HepG2 (cell line): Measurements from ENCODE around the gene TBC1D14. TPM values are rescaled to one million over a fixed set of nuclear protein-coding genes. Genes with fewer than 3 reads are reported as not detected.

Experiments
- CBX2 ChIP-seq, 2 experiments: fragments of 200-600 bp in 1 of 2; sonication (generic); formaldehyde crosslinking in 1 of 2; IDR thresholded peaks; 2 replicates each; pipeline versions ENCODE4 v1.7.0 to v1.8.1; 2018 to 2022; ENCODE audit warnings: low read depth in 2 of 2, low read length in 1 of 2, mild to moderate bottlenecking in 1 of 2, missing genetic modification reagents in 1 of 2
- DRAP1 ChIP-seq: IDR thresholded peaks from 2 replicates; pipeline ENCODE4 v1.6.1; 2016; ENCODE audit warnings: missing genetic modification reagents, missing compliant biosample characterization
- HNRNPL ChIP-seq: fragments of 200-400 bp; formaldehyde crosslinking; IDR thresholded peaks from 2 replicates; pipeline ENCODE4 v1.6.1; 2017; ENCODE audit warnings: mild to moderate bottlenecking, low read depth, low read length
- RXRB ChIP-seq: IDR thresholded peaks from 2 replicates; pipeline ENCODE4 v1.6.1; 2016; ENCODE audit warnings: borderline replicate concordance, missing genetic modification reagents, missing compliant biosample characterization
- SMAD1 ChIP-seq: sonication (generic); formaldehyde crosslinking; IDR thresholded peaks from 2 replicates; pipeline ENCODE4 v1.4.0; 2020; ENCODE audit warnings: missing genetic modification reagents, low read depth, mild to moderate bottlenecking, borderline replicate concordance
- SMAD3 ChIP-seq: sonication (generic); formaldehyde crosslinking; IDR thresholded peaks from 2 replicates; pipeline ENCODE4 v1.4.0; 2020; ENCODE audit warnings: missing genetic modification reagents
- SOX13 ChIP-seq, 3 experiments: fragments of 450-650 bp in 1 of 3; sonication (generic) in 1 of 3; formaldehyde crosslinking in 1 of 3; IDR thresholded peaks in 2 of 3; conservative IDR thresholded peaks in 1 of 3; 2 replicates each; pipeline versions ENCODE4 v1.5.0 to v1.6.1; 2016 to 2020; ENCODE audit warnings: antibody characterized with exemption in 1 of 3, mild to moderate bottlenecking in 1 of 3, missing compliant biosample characterization in 1 of 3, missing genetic modification reagents in 1 of 3, moderate library complexity in 1 of 3
- SRSF1 ChIP-seq: fragments of 200-400 bp; formaldehyde crosslinking; optimal IDR thresholded peaks from 2 replicates; pipeline ENCODE3; 2017; ENCODE audit warnings: mild to moderate bottlenecking, low read depth, low read length, moderate library complexity
- ZBTB34 ChIP-seq: sonication (generic); formaldehyde crosslinking; IDR thresholded peaks from 2 replicates; pipeline ENCODE4 v1.8.0; 2022; ENCODE audit warnings: mild to moderate bottlenecking, missing genetic modification reagents
- ZBTB42 ChIP-seq: sonication (generic); formaldehyde crosslinking; IDR thresholded peaks from 2 replicates; pipeline ENCODE4 v1.5.0; 2020; ENCODE audit warnings: mild to moderate bottlenecking, missing genetic modification reagents
- ZNF160 ChIP-seq: sonication (generic); formaldehyde crosslinking; IDR thresholded peaks from 2 replicates; pipeline ENCODE4 v1.8.0; 2022; ENCODE audit warnings: mild to moderate bottlenecking, inconsistent platforms, missing genetic modification reagents
- ZNF569 ChIP-seq: sonication (generic); formaldehyde crosslinking; IDR thresholded peaks from 2 replicates; pipeline ENCODE4 v1.5.0; 2020; ENCODE audit warnings: mild to moderate bottlenecking, missing genetic modification reagents, moderate library complexity, borderline replicate concordance
- polyA plus RNA-seq, 8 experiments: library from polyadenylated mRNA; depleted of rRNA in 3 of 8; stranded (reverse) in 7 of 8; unstranded in 1 of 8; fragments of >200 nt; fragmentation: Illumina TruSeq in 4 of 8; extraction: Trizol in 4 of 8; gene quantifications; 2 replicates each; pipeline versions ENCODE4 v1.2.1 to v1.2.3, GENCODE V29; 2011 to 2016; ENCODE audit warnings: low read depth in 4 of 8, missing spikeins in 1 of 8, mixed read lengths in 1 of 8; ENCODE audit not compliant: insufficient read depth in 1 of 8
- total RNA-seq, 5 experiments: library from RNA; depleted of rRNA; stranded (reverse); fragments of >200 nt; fragmentation: Illumina TruSeq; extraction: Trizol; gene quantifications; 2 replicates each; pipeline ENCODE4 v1.2.3, GENCODE V29; 2016; ENCODE audit warnings: low read depth in 1 of 5
- TF ChIP-seq, protein P1 (sequence below): sonication (generic); formaldehyde crosslinking; IDR thresholded peaks from 2 replicates; pipeline ENCODE4 v1.8.0; 2022; ENCODE audit warnings: mild to moderate bottlenecking, missing genetic modification reagents, moderate library complexity
- TF ChIP-seq, protein P2 (sequence below): sonication (generic); formaldehyde crosslinking; conservative IDR thresholded peaks from 2 replicates; pipeline ENCODE4 v1.4.0; 2020; ENCODE audit warnings: mild to moderate bottlenecking, missing genetic modification reagents, moderate library complexity
- TF ChIP-seq, protein P3 (sequence below), 2 experiments: IDR thresholded peaks; 2 replicates each; pipeline ENCODE4 v1.6.1; 2011 to 2012; ENCODE audit warnings: low read length in 2 of 2, borderline replicate concordance in 1 of 2, low read depth in 1 of 2, mild to moderate bottlenecking in 1 of 2, moderate library complexity in 1 of 2

TBC1D14 gene
- total and polyA plus RNA-seq, 2 of the 13 experiments (the other 11 are each of a cell fraction or from before 2014, with no cell fraction given), result 29.5 to 46.5 TPM

GRCh38 chr4:7067452-7068278 lies 158.0 kb downstream of the TBC1D14 start, which contains the start of gene GRPEL1 (continued):
- TF ChIP-seq HNRNPL (no peak), SRSF1 (no peak), ZBTB42 (CRISPR knock-in tag) (no peak), DRAP1 (CRISPR knock-in tag) (peak; percentile 96), CBX2 (IDR thresholded peaks at IDR 0.05; ENCODE audit: low read depth, low read length) (no peak), CBX2 (CRISPR knock-in tag; IDR thresholded peaks at IDR 0.05; ENCODE audit: low read depth) (no peak), ZNF160 (no peak), ZBTB34 (CRISPR knock-in tag) (no peak), RXRB (CRISPR knock-in tag) (peak; percentile 58), SOX13 (IDR thresholded peaks at IDR 0.05) (peak; percentile 49; the same call in 1 of the 2 replicates), SOX13 (CRISPR knock-in tag; conservative IDR thresholded peaks at IDR 0.05 in 1 of 2, IDR thresholded peaks at IDR 0.05 in 1 of 2) (no peak), SMAD3 (CRISPR knock-in tag) (peak; percentile 56), ZNF569 (CRISPR knock-in tag) (no peak), SMAD1 (CRISPR knock-in tag) (peak; percentile 81)
- TF ChIP-seq, protein P1, sequence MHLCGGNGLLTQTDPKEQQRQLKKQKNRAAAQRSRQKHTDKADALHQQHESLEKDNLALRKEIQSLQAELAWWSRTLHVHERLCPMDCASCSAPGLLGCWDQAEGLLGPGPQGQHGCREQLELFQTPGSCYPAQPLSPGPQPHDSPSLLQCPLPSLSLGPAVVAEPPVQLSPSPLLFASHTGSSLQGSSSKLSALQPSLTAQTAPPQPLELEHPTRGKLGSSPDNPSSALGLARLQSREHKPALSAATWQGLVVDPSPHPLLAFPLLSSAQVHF (CRISPR knock-in tag), result no peak
- TF ChIP-seq, protein P2, sequence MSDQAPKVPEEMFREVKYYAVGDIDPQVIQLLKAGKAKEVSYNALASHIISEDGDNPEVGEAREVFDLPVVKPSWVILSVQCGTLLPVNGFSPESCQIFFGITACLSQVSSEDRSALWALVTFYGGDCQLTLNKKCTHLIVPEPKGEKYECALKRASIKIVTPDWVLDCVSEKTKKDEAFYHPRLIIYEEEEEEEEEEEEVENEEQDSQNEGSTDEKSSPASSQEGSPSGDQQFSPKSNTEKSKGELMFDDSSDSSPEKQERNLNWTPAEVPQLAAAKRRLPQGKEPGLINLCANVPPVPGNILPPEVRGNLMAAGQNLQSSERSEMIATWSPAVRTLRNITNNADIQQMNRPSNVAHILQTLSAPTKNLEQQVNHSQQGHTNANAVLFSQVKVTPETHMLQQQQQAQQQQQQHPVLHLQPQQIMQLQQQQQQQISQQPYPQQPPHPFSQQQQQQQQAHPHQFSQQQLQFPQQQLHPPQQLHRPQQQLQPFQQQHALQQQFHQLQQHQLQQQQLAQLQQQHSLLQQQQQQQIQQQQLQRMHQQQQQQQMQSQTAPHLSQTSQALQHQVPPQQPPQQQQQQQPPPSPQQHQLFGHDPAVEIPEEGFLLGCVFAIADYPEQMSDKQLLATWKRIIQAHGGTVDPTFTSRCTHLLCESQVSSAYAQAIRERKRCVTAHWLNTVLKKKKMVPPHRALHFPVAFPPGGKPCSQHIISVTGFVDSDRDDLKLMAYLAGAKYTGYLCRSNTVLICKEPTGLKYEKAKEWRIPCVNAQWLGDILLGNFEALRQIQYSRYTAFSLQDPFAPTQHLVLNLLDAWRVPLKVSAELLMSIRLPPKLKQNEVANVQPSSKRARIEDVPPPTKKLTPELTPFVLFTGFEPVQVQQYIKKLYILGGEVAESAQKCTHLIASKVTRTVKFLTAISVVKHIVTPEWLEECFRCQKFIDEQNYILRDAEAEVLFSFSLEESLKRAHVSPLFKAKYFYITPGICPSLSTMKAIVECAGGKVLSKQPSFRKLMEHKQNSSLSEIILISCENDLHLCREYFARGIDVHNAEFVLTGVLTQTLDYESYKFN (CRISPR knock-in tag), result peak; percentile 52
- TF ChIP-seq, protein P3, sequence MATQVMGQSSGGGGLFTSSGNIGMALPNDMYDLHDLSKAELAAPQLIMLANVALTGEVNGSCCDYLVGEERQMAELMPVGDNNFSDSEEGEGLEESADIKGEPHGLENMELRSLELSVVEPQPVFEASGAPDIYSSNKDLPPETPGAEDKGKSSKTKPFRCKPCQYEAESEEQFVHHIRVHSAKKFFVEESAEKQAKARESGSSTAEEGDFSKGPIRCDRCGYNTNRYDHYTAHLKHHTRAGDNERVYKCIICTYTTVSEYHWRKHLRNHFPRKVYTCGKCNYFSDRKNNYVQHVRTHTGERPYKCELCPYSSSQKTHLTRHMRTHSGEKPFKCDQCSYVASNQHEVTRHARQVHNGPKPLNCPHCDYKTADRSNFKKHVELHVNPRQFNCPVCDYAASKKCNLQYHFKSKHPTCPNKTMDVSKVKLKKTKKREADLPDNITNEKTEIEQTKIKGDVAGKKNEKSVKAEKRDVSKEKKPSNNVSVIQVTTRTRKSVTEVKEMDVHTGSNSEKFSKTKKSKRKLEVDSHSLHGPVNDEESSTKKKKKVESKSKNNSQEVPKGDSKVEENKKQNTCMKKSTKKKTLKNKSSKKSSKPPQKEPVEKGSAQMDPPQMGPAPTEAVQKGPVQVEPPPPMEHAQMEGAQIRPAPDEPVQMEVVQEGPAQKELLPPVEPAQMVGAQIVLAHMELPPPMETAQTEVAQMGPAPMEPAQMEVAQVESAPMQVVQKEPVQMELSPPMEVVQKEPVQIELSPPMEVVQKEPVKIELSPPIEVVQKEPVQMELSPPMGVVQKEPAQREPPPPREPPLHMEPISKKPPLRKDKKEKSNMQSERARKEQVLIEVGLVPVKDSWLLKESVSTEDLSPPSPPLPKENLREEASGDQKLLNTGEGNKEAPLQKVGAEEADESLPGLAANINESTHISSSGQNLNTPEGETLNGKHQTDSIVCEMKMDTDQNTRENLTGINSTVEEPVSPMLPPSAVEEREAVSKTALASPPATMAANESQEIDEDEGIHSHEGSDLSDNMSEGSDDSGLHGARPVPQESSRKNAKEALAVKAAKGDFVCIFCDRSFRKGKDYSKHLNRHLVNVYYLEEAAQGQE (IDR thresholded peaks at IDR 0.05; ENCODE audit: borderline replicate concordance in 1 of 2, low read depth in 1 of 2, low read length in 2 of 2), result peak in 1 of 2 experiments; percentile 44; a peak in 1 of 4 replicates
